Fibroblast of skin of left biceps (primary cell): Measurements from ENCODE around the gene CPSF7.
"Not testable (repeated sequence)": the region's sequence is repeated elsewhere in the genome, so short reads cannot be mapped to it uniquely, and the experiment has no call there.

Experiments used
- DNase-seq, 2 experiments: peaks; one replicate each; pipeline ENCODE4 v3.0.0-alpha.2; 2013; ENCODE audit warnings: low read depth in 2 of 2

CPSF7 gene

GRCh38 chr11:61384271-61385242, 45.2 kb downstream of the CPSF7 start:
- DNase-seq = no peak

- DNase-seq = not testable (repeated sequence)
These were observed 45.9 kb downstream of the CPSF7 start for GRCh38 chr11:61383859-61384258.

GRCh38 chr11:61380884-61381283, 48.9 kb downstream of the CPSF7 start:
- no peak for DNase-seq

- peak; percentile 96 to 97 for DNase-seq
These were observed 51.0 kb downstream of the CPSF7 start for GRCh38 chr11:61378713-61379313.

- no peak for DNase-seq
These were observed 52.2 kb downstream of the CPSF7 start for GRCh38 chr11:61377461-61378160.

GRCh38 chr11:61375761-61376108, 54.0 kb downstream of the CPSF7 start:
- DNase-seq = no peak

GRCh38 chr11:61372659-61373420, 56.9 kb downstream of the CPSF7 start:
- DNase-seq = no peak

GRCh38 chr11:61370349-61371005, 59.3 kb downstream of the CPSF7 start:
- DNase-seq = no peak

- no peak for DNase-seq
These were observed 60.1 kb downstream of the CPSF7 start for GRCh38 chr11:61369372-61370348.

- DNase-seq = no peak
These were observed 61.1 kb downstream of the CPSF7 start for GRCh38 chr11:61368646-61369045.

- DNase-seq = no peak
These were observed 62.4 kb downstream of the CPSF7 start for GRCh38 chr11:61367406-61367805.

GRCh38 chr11:61364012-61364675, 65.6 kb downstream of the CPSF7 start:
- no peak for DNase-seq

GRCh38 chr11:61362542-61362875, 67.3 kb downstream of the CPSF7 start:
- no peak for DNase-seq

GRCh38 chr11:61361741-61362541, 67.8 kb downstream of the CPSF7 start, which contains the start of the genes CYB561A3 and TMEM138:
TSS of gene CYB561A3 (minus strand) at chr11:61361882. CDS start at chr11:61356713, 5,169 bp downstream.
TSS of gene TMEM138 (plus strand) at chr11:61362374. CDS start at chr11:61364391, 2,017 bp downstream.
- peak; percentile 76 to 79 for DNase-seq

- DNase-seq = no peak
These were observed 68.5 kb downstream of the CPSF7 start for GRCh38 chr11:61361237-61361740.

GRCh38 chr11:61359516-61359915, 70.3 kb downstream of the CPSF7 start:
- no peak for DNase-seq

GRCh38 chr11:61358566-61358965, 71.2 kb downstream of the CPSF7 start:
- DNase-seq = no peak

- no peak for DNase-seq
These were observed 71.9 kb downstream of the CPSF7 start for GRCh38 chr11:61357894-61358239.
